Left kidney (tissue), 8 donors: ENCODE data around the gene EIF2AK3. TPM values are rescaled to one million over a fixed set of nuclear protein-coding genes. Genes with fewer than 3 reads are reported as not detected.
"Not testable (repeated sequence)": the region's sequence is repeated elsewhere in the genome, so short reads cannot be mapped to it uniquely, and the experiment has no call there.

ENCODE experiments used
- DNase-seq: peaks from one replicate; pipeline ENCODE4 v3.0.0-alpha.2; 2013
- long read RNA-seq, 8 donors: transcript quantifications; one replicate each; lab custom pipeline, GENCODE V29; 2026
- polyA plus RNA-seq: library from polyadenylated mRNA; unstranded; fragments of 120-200 nt; gene quantifications from one replicate; pipeline ENCODE4 v1.2.1, GENCODE V29; 2013; ENCODE audit not compliant: insufficient read length

EIF2AK3 gene
- polyA plus RNA-seq = 28.0 TPM
- long read RNA-seq, donor 1, full-length matches to known transcripts = 2 of 2 reads
- long read RNA-seq, donor 1, partial matches to known transcripts = 0 of 2 reads
- long read RNA-seq, donor 1, other reads (novel, unspliced or antisense) = 0 of 2 reads
- long read RNA-seq, donor 2, full-length matches to known transcripts = 1 of 1 reads
- long read RNA-seq, donor 2, partial matches to known transcripts = 0 of 1 reads
- long read RNA-seq, donor 2, other reads (novel, unspliced or antisense) = 0 of 1 reads
- long read RNA-seq, donor 3, full-length matches to known transcripts = 1 of 1 reads
- long read RNA-seq, donor 3, partial matches to known transcripts = 0 of 1 reads
- long read RNA-seq, donor 3, other reads (novel, unspliced or antisense) = 0 of 1 reads
- long read RNA-seq, donor 4 = 0 reads
- long read RNA-seq, donor 5, full-length matches to known transcripts = 4 of 4 reads
- long read RNA-seq, donor 5, partial matches to known transcripts = 0 of 4 reads
- long read RNA-seq, donor 5, other reads (novel, unspliced or antisense) = 0 of 4 reads
- long read RNA-seq, donor 6, full-length matches to known transcripts = 1 of 1 reads
- long read RNA-seq, donor 6, partial matches to known transcripts = 0 of 1 reads
- long read RNA-seq, donor 6, other reads (novel, unspliced or antisense) = 0 of 1 reads
- long read RNA-seq, donor 7, full-length matches to known transcripts = 2 of 2 reads
- long read RNA-seq, donor 7, partial matches to known transcripts = 0 of 2 reads
- long read RNA-seq, donor 7, other reads (novel, unspliced or antisense) = 0 of 2 reads
- long read RNA-seq, donor 8 = 0 reads

- peak; percentile 100 for DNase-seq
Observed at GRCh38 chr2:88627055-88627855, at the start of gene EIF2AK3. Gene EIF2AK3 (minus strand): TSS chr2:88627464. CDS start chr2:88627274, 190 bp downstream.

- no peak for DNase-seq
Observed at GRCh38 chr2:88673363-88673762, 46.1 kb upstream of the EIF2AK3 start.

- peak; percentile 36 for DNase-seq
Observed at GRCh38 chr2:88671786-88672427, 44.6 kb upstream of the EIF2AK3 start.

GRCh38 chr2:88669482-88670214 is 42.4 kb upstream of the EIF2AK3 start:
- peak; percentile 26 for DNase-seq

- no peak for DNase-seq
Observed at GRCh38 chr2:88668862-88669261, 41.6 kb upstream of the EIF2AK3 start.

- no peak for DNase-seq
Observed at GRCh38 chr2:88667219-88667618, 40.0 kb upstream of the EIF2AK3 start.

- no peak for DNase-seq
Observed at GRCh38 chr2:88666576-88666975, 39.3 kb upstream of the EIF2AK3 start.

GRCh38 chr2:88660622-88661021 is 33.4 kb upstream of the EIF2AK3 start:
- DNase-seq = no peak

GRCh38 chr2:88659538-88659915 is 32.3 kb upstream of the EIF2AK3 start:
- peak; percentile 25 for DNase-seq

GRCh38 chr2:88658881-88659537 is 31.7 kb upstream of the EIF2AK3 start:
- no peak for DNase-seq

GRCh38 chr2:88658326-88658725 is 31.1 kb upstream of the EIF2AK3 start:
- no peak for DNase-seq

GRCh38 chr2:88657131-88657530 is 29.9 kb upstream of the EIF2AK3 start:
- DNase-seq = no peak

- no peak for DNase-seq
Observed at GRCh38 chr2:88656690-88657089, 29.4 kb upstream of the EIF2AK3 start.

- no peak for DNase-seq
Observed at GRCh38 chr2:88654714-88655113, 27.4 kb upstream of the EIF2AK3 start.

GRCh38 chr2:88651646-88652045 is 24.4 kb upstream of the EIF2AK3 start:
- DNase-seq = no peak

GRCh38 chr2:88645291-88645882 is 18.1 kb upstream of the EIF2AK3 start:
- DNase-seq = not testable (repeated sequence)

- no peak for DNase-seq
Observed at GRCh38 chr2:88642278-88642677, 15.0 kb upstream of the EIF2AK3 start.

GRCh38 chr2:88641330-88641729 is 14.1 kb upstream of the EIF2AK3 start:
- no peak for DNase-seq

- no peak for DNase-seq
Observed at GRCh38 chr2:88639865-88640264, 12.6 kb upstream of the EIF2AK3 start.

- DNase-seq = no peak
Observed at GRCh38 chr2:88638743-88639142, 11.5 kb upstream of the EIF2AK3 start.
